HepG2 (cell line): Measurements from ENCODE around the gene FOXK2. TPM values are rescaled to one million over a fixed set of nuclear protein-coding genes. Genes with fewer than 3 reads are reported as not detected.

Experiments used
- CEBPG ChIP-seq: IDR thresholded peaks from 2 replicates; pipeline ENCODE4 v1.6.1; 2016
- ISL2 ChIP-seq: sonication (generic); formaldehyde crosslinking; IDR thresholded peaks from 2 replicates; pipeline ENCODE4 v1.5.0; 2020; ENCODE audit warnings: missing genetic modification reagents
- JDP2 ChIP-seq: sonication (generic); formaldehyde crosslinking; IDR thresholded peaks from 2 replicates; pipeline ENCODE4 v1.8.1; 2022; ENCODE audit warnings: missing genetic modification reagents, borderline replicate concordance
- MYNN ChIP-seq: sonication (generic); formaldehyde crosslinking; IDR thresholded peaks from 2 replicates; pipeline ENCODE4 v1.4.0; 2020; ENCODE audit warnings: mild to moderate bottlenecking, low read depth, missing genetic modification reagents
- SPEN ChIP-seq: sonication (generic); formaldehyde crosslinking; IDR thresholded peaks from 2 replicates; pipeline ENCODE4 v1.5.1; 2020; ENCODE audit warnings: low read depth, mild to moderate bottlenecking, missing genetic modification reagents
- SSRP1 ChIP-seq: IDR thresholded peaks from 2 replicates; pipeline ENCODE4 v1.6.1; 2016; ENCODE audit warnings: control low read depth
- TBP ChIP-seq: sonication (generic); formaldehyde crosslinking; IDR thresholded peaks from 2 replicates; pipeline ENCODE4 v1.5.0; 2020; ENCODE audit warnings: missing genetic modification reagents
- TCF12 ChIP-seq, 2 experiments: fragments of 450-650 bp in 1 of 2; sonication (generic) in 1 of 2; formaldehyde crosslinking in 1 of 2; IDR thresholded peaks; 2 replicates each; pipeline versions ENCODE4 v1.6.1 to v1.8.0; 2017 to 2022; ENCODE audit warnings: antibody characterized with exemption in 1 of 2, mild to moderate bottlenecking in 1 of 2, missing genetic modification reagents in 1 of 2, moderate library complexity in 1 of 2
- ZIK1 ChIP-seq: sonication (generic); formaldehyde crosslinking; IDR thresholded peaks from 2 replicates; pipeline ENCODE4 v1.5.0; 2020; ENCODE audit warnings: mild to moderate bottlenecking, low read depth, missing genetic modification reagents, borderline replicate concordance
- ZNF225 ChIP-seq: sonication (generic); formaldehyde crosslinking; IDR thresholded peaks from 2 replicates; pipeline ENCODE4 v1.4.0; 2020; ENCODE audit warnings: mild to moderate bottlenecking, missing genetic modification reagents
- ZNF383 ChIP-seq: sonication (generic); formaldehyde crosslinking; IDR thresholded peaks from 2 replicates; pipeline ENCODE4 v1.4.0; 2020; ENCODE audit warnings: missing genetic modification reagents, mild to moderate bottlenecking, borderline replicate concordance
- ZNF441 ChIP-seq: sonication (generic); formaldehyde crosslinking; IDR thresholded peaks from 2 replicates; pipeline ENCODE4 v1.7.0; 2021; ENCODE audit warnings: missing genetic modification reagents, borderline replicate concordance
- polyA plus RNA-seq, 8 experiments: library from polyadenylated mRNA; depleted of rRNA in 3 of 8; stranded (reverse) in 7 of 8; unstranded in 1 of 8; fragments of >200 nt; fragmentation: Illumina TruSeq in 4 of 8; extraction: Trizol in 4 of 8; gene quantifications; 2 replicates each; pipeline versions ENCODE4 v1.2.1 to v1.2.3, GENCODE V29; 2011 to 2016; ENCODE audit warnings: low read depth in 4 of 8, missing spikeins in 1 of 8, mixed read lengths in 1 of 8; ENCODE audit not compliant: insufficient read depth in 1 of 8
- total RNA-seq, 5 experiments: library from RNA; depleted of rRNA; stranded (reverse); fragments of >200 nt; fragmentation: Illumina TruSeq; extraction: Trizol; gene quantifications; 2 replicates each; pipeline ENCODE4 v1.2.3, GENCODE V29; 2016; ENCODE audit warnings: low read depth in 1 of 5
- TF ChIP-seq, protein P1 (sequence below): sonication (generic); formaldehyde crosslinking; IDR thresholded peaks from 2 replicates; pipeline ENCODE4 v1.8.1; 2022; ENCODE audit warnings: mild to moderate bottlenecking, missing genetic modification reagents
- TF ChIP-seq, protein P2 (sequence below): sonication (generic); formaldehyde crosslinking; IDR thresholded peaks from 2 replicates; pipeline ENCODE4 v1.4.0; 2020; ENCODE audit warnings: low read depth, missing genetic modification reagents
- TF ChIP-seq, protein P3 (sequence below): sonication (generic); formaldehyde crosslinking; IDR thresholded peaks from 2 replicates; pipeline ENCODE4 v1.5.0; 2020; ENCODE audit warnings: missing genetic modification reagents
- TF ChIP-seq, protein P4 (sequence below): sonication (generic); formaldehyde crosslinking; IDR thresholded peaks from 2 replicates; pipeline ENCODE4 v1.4.0; 2020; ENCODE audit warnings: mild to moderate bottlenecking, missing genetic modification reagents
- TF ChIP-seq, protein P5 (sequence below): IDR thresholded peaks from 2 replicates; pipeline ENCODE4 v1.6.1; 2016; ENCODE audit warnings: low read depth, control low read depth
- TF ChIP-seq, protein P6 (sequence below): sonication (generic); formaldehyde crosslinking; IDR thresholded peaks from 2 replicates; pipeline ENCODE4 v1.4.0; 2020; ENCODE audit warnings: mild to moderate bottlenecking, missing genetic modification reagents

FOXK2 gene
- total and polyA plus RNA-seq, 2 of the 13 experiments (the other 11 are each of a cell fraction or from before 2014, with no cell fraction given): 67.1 to 67.2 TPM

DNA sequence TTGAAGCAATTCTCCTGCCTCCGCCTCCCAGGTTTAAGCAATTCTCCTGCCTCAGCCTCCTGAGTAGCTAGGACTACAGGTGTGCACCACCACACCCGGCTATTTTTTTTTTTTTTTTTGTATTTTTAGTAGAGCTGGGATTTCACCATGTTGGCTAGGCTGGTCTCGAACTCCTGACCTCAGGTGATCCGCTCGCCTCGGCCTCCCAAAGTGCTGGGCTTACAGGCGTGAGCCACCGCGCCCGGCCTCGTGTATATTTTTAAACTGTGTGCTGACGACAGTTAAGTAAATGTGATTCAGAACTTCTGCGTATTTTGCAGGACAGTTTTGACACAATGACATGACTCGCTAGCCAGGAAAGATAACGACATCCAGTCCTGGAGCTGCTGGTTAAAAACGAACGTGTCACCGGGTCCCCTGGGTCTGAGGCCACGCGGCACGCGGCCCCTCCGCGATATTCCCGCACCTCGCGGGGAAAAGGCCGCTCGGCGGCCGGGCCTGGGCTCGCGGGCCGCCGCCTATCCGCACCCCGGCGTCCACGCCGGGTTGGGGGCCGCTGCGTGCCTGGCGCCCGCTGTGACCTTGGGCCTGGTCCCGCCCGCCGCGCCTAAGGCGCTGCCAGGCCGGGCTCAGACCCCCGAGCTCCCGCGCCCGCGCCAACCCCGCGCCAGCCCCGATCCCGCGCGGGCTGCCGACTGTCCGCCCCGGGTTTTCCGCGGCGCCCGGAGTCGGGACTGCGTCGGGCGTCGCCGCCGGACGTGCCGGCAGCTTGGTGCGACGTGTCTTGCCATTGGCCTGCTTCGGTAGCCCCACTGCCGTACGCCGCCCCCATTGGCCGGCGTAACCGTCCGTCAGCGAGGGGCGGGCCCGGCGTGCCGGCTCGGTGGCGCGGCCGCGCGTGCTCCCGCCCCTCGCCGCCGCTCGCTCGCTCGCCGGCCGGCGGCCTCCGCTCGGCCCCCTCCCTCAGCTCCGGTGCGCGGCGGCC is at the start of gene FOXK2 (continued):
- TF ChIP-seq ISL2 (no peak; the same call in 1 of the 2 replicates), ZNF225 (CRISPR knock-in tag) (no peak), TBP (CRISPR knock-in tag) (0 out of 2 replicates have a peak, but pooled peaks have one; percentile 59), SPEN (peak; percentile 87), ZIK1 (CRISPR knock-in tag) (no peak), SSRP1 (CRISPR knock-in tag) (no peak), MYNN (CRISPR knock-in tag) (no peak), ZNF383 (no peak), CEBPG (CRISPR knock-in tag) (no peak), ZNF441 (peak; percentile 79; the same call in 1 of the 2 replicates), TCF12 (IDR thresholded peaks at IDR 0.05) (no peak), TCF12 (CRISPR knock-in tag; IDR thresholded peaks at IDR 0.05) (no peak; the same call in 1 of the 2 replicates), JDP2 (CRISPR knock-in tag) (no peak; the same call in 1 of the 2 replicates)
- TF ChIP-seq, protein P1, sequence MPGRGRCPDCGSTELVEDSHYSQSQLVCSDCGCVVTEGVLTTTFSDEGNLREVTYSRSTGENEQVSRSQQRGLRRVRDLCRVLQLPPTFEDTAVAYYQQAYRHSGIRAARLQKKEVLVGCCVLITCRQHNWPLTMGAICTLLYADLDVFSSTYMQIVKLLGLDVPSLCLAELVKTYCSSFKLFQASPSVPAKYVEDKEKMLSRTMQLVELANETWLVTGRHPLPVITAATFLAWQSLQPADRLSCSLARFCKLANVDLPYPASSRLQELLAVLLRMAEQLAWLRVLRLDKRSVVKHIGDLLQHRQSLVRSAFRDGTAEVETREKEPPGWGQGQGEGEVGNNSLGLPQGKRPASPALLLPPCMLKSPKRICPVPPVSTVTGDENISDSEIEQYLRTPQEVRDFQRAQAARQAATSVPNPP (CRISPR knock-in tag): no peak
- TF ChIP-seq, protein P2, sequence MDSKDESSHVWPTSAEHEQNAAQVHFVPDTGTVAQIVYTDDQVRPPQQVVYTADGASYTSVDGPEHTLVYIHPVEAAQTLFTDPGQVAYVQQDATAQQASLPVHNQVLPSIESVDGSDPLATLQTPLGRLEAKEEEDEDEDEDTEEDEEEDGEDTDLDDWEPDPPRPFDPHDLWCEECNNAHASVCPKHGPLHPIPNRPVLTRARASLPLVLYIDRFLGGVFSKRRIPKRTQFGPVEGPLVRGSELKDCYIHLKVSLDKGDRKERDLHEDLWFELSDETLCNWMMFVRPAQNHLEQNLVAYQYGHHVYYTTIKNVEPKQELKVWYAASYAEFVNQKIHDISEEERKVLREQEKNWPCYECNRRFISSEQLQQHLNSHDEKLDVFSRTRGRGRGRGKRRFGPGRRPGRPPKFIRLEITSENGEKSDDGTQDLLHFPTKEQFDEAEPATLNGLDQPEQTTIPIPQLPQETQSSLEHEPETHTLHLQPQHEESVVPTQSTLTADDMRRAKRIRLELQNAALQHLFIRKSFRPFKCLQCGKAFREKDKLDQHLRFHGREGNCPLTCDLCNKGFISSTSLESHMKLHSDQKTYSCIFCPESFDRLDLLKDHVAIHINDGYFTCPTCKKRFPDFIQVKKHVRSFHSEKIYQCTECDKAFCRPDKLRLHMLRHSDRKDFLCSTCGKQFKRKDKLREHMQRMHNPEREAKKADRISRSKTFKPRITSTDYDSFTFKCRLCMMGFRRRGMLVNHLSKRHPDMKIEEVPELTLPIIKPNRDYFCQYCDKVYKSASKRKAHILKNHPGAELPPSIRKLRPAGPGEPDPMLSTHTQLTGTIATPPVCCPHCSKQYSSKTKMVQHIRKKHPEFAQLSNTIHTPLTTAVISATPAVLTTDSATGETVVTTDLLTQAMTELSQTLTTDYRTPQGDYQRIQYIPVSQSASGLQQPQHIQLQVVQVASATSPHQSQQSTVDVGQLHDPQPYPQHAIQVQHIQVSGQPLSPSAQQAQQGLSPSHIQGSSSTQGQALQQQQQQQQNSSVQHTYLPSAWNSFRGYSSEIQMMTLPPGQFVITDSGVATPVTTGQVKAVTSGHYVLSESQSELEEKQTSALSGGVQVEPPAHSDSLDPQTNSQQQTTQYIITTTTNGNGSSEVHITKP (CRISPR knock-in tag): 0 out of 2 replicates have a peak, but pooled peaks have one; percentile 13
- TF ChIP-seq, protein P3, sequence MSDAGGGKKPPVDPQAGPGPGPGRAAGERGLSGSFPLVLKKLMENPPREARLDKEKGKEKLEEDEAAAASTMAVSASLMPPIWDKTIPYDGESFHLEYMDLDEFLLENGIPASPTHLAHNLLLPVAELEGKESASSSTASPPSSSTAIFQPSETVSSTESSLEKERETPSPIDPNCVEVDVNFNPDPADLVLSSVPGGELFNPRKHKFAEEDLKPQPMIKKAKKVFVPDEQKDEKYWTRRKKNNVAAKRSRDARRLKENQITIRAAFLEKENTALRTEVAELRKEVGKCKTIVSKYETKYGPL (CRISPR knock-in tag): peak; percentile 60
- TF ChIP-seq, protein P4, sequence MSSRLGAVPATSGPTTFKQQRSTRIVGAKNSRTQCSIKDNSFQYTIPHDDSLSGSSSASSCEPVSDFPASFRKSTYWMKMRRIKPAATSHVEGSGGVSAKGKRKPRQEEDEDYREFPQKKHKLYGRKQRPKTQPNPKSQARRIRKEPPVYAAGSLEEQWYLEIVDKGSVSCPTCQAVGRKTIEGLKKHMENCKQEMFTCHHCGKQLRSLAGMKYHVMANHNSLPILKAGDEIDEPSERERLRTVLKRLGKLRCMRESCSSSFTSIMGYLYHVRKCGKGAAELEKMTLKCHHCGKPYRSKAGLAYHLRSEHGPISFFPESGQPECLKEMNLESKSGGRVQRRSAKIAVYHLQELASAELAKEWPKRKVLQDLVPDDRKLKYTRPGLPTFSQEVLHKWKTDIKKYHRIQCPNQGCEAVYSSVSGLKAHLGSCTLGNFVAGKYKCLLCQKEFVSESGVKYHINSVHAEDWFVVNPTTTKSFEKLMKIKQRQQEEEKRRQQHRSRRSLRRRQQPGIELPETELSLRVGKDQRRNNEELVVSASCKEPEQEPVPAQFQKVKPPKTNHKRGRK (CRISPR knock-in tag): no peak
- TF ChIP-seq, protein P5, sequence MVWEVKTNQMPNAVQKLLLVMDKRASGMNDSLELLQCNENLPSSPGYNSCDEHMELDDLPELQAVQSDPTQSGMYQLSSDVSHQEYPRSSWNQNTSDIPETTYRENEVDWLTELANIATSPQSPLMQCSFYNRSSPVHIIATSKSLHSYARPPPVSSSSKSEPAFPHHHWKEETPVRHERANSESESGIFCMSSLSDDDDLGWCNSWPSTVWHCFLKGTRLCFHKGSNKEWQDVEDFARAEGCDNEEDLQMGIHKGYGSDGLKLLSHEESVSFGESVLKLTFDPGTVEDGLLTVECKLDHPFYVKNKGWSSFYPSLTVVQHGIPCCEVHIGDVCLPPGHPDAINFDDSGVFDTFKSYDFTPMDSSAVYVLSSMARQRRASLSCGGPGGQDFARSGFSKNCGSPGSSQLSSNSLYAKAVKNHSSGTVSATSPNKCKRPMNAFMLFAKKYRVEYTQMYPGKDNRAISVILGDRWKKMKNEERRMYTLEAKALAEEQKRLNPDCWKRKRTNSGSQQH (CRISPR knock-in tag): no peak; the same call in 1 of the 2 replicates
- TF ChIP-seq, protein P6, sequence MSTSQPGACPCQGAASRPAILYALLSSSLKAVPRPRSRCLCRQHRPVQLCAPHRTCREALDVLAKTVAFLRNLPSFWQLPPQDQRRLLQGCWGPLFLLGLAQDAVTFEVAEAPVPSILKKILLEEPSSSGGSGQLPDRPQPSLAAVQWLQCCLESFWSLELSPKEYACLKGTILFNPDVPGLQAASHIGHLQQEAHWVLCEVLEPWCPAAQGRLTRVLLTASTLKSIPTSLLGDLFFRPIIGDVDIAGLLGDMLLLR (CRISPR knock-in tag): peak; percentile 49; the same call in 1 of the 2 replicates
